ENCODE measurements around the gene FMO4. TPM values are rescaled to one million over a fixed set of nuclear protein-coding genes. Genes with fewer than 3 reads are reported as not detected.

The FMO4 gene
- total and polyA plus RNA-seq, 2 experiments from 2014 or later: 3.1 to 3.4 TPM

DNA sequence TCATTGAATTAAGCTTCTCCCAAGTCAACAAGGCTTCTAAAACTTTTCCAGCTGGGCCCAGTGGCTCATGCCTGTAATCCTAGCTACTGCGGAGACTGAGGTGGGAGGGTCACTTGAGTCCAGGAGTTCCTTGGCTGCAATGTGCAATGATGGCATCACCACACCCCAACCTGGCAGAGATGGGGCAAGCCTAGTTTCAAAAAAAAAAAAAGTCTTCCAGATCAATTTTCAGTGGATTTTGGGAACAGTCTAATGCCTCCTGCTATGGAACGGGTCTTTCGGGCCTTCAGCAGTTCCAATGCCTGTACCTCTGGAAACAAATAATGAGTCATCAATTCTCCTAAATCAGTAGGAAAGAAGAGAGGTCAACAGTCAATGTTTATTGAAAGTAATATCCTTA is 38.0 kb downstream of the FMO4 start:
- Histone ChIP-seq H4K20me1 (replicated peaks; ENCODE audit: insufficient read depth) (no peaks in the 10 kb centered on the region), H3K9me2 (ENCODE audit: insufficient read depth) (0 out of 2 replicates have a peak, but pooled peaks cover 7% of the 10 kb centered on the region), H3K27ac (ENCODE audit: low read depth) (no peak overlapping the region), H3K4me3 (no peak overlapping the region), H2AFZ (no peak overlapping the region), H3K36me3 (ENCODE audit: insufficient read depth) (no peaks in the 10 kb centered on the region), H3K4me1 (ENCODE audit: insufficient read depth) (no peaks in the 10 kb centered on the region), H3K79me2 (replicated peaks; ENCODE audit: insufficient read depth) (no peaks in the 10 kb centered on the region), H3F3A (replicated peaks; ENCODE audit: low read depth) (no peaks in the 10 kb centered on the region), H3K27me3 (ENCODE audit: insufficient read depth) (no peaks in the 10 kb centered on the region), H3K4me2 (no peak overlapping the region)
- Mint-ChIP-seq H3K4me3 (no peak overlapping the region), H3K27me3 (ENCODE audit: insufficient read depth, low read depth, poor library complexity) (peaks cover 2% of the 10 kb centered on the region), H3K36me3 (ENCODE audit: low read depth) (0 out of 3 replicates have a peak, but pooled peaks cover 1% of the 10 kb centered on the region), H3K9me3 (no peaks in the 10 kb centered on the region), H3K27ac (no peak overlapping the region), H3K4me1 (peaks cover 7% of the 10 kb centered on the region; the same call in 2 of the 3 replicates)
- no peak for DNase-seq (ENCODE audit: low spot score)
- TF ChIP-seq ZNF114 (CRISPR knock-in tag; IDR thresholded peaks at IDR 0.05) (no peak), NANOG (IDR thresholded peaks at IDR 0.05; ENCODE audit: borderline replicate concordance) (no peak), JUNB (IDR thresholded peaks at IDR 0.05; ENCODE audit: unreplicated experiment) (no peak), EZH2 (IDR thresholded peaks at IDR 0.05; ENCODE audit: low read depth, unreplicated experiment) (no peak), EZH2phosphoT487 (IDR thresholded peaks at IDR 0.05; ENCODE audit: unreplicated experiment) (no peak)
- TF ChIP-seq, protein P1, sequence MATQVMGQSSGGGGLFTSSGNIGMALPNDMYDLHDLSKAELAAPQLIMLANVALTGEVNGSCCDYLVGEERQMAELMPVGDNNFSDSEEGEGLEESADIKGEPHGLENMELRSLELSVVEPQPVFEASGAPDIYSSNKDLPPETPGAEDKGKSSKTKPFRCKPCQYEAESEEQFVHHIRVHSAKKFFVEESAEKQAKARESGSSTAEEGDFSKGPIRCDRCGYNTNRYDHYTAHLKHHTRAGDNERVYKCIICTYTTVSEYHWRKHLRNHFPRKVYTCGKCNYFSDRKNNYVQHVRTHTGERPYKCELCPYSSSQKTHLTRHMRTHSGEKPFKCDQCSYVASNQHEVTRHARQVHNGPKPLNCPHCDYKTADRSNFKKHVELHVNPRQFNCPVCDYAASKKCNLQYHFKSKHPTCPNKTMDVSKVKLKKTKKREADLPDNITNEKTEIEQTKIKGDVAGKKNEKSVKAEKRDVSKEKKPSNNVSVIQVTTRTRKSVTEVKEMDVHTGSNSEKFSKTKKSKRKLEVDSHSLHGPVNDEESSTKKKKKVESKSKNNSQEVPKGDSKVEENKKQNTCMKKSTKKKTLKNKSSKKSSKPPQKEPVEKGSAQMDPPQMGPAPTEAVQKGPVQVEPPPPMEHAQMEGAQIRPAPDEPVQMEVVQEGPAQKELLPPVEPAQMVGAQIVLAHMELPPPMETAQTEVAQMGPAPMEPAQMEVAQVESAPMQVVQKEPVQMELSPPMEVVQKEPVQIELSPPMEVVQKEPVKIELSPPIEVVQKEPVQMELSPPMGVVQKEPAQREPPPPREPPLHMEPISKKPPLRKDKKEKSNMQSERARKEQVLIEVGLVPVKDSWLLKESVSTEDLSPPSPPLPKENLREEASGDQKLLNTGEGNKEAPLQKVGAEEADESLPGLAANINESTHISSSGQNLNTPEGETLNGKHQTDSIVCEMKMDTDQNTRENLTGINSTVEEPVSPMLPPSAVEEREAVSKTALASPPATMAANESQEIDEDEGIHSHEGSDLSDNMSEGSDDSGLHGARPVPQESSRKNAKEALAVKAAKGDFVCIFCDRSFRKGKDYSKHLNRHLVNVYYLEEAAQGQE (IDR thresholded peaks at IDR 0.05; ENCODE audit: unreplicated experiment): no peak
- TF ChIP-seq, protein P2, sequence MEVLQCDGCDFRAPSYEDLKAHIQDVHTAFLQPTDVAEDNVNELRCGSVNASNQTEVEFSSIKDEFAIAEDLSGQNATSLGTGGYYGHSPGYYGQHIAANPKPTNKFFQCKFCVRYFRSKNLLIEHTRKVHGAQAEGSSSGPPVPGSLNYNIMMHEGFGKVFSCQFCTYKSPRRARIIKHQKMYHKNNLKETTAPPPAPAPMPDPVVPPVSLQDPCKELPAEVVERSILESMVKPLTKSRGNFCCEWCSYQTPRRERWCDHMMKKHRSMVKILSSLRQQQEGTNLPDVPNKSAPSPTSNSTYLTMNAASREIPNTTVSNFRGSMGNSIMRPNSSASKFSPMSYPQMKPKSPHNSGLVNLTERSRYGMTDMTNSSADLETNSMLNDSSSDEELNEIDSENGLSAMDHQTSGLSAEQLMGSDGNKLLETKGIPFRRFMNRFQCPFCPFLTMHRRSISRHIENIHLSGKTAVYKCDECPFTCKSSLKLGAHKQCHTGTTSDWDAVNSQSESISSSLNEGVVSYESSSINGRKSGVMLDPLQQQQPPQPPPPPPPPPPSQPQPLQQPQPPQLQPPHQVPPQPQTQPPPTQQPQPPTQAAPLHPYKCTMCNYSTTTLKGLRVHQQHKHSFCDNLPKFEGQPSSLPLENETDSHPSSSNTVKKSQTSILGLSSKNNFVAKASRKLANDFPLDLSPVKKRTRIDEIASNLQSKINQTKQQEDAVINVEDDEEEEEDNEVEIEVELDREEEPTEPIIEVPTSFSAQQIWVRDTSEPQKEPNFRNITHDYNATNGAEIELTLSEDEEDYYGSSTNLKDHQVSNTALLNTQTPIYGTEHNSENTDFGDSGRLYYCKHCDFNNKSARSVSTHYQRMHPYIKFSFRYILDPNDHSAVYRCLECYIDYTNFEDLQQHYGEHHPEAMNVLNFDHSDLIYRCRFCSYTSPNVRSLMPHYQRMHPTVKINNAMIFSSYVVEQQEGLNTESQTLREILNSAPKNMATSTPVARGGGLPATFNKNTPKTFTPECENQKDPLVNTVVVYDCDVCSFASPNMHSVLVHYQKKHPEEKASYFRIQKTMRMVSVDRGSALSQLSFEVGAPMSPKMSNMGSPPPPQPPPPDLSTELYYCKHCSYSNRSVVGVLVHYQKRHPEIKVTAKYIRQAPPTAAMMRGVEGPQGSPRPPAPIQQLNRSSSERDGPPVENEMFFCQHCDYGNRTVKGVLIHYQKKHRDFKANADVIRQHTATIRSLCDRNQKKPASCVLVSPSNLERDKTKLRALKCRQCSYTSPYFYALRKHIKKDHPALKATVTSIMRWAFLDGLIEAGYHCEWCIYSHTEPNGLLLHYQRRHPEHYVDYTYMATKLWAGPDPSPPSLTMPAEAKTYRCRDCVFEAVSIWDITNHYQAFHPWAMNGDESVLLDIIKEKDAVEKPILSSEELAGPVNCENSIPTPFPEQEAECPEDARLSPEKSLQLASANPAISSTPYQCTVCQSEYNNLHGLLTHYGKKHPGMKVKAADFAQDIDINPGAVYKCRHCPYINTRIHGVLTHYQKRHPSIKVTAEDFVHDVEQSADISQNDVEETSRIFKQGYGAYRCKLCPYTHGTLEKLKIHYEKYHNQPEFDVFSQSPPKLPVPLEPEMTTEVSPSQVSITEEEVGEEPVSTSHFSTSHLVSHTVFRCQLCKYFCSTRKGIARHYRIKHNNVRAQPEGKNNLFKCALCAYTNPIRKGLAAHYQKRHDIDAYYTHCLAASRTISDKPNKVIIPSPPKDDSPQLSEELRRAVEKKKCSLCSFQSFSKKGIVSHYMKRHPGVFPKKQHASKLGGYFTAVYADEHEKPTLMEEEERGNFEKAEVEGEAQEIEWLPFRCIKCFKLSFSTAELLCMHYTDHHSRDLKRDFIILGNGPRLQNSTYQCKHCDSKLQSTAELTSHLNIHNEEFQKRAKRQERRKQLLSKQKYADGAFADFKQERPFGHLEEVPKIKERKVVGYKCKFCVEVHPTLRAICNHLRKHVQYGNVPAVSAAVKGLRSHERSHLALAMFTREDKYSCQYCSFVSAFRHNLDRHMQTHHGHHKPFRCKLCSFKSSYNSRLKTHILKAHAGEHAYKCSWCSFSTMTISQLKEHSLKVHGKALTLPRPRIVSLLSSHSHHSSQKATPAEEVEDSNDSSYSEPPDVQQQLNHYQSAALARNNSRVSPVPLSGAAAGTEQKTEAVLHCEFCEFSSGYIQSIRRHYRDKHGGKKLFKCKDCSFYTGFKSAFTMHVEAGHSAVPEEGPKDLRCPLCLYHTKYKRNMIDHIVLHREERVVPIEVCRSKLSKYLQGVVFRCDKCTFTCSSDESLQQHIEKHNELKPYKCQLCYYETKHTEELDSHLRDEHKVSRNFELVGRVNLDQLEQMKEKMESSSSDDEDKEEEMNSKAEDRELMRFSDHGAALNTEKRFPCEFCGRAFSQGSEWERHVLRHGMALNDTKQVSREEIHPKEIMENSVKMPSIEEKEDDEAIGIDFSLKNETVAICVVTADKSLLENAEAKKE (CRISPR knock-in tag; IDR thresholded peaks at IDR 0.05): no peak
- TF ChIP-seq, protein P3, sequence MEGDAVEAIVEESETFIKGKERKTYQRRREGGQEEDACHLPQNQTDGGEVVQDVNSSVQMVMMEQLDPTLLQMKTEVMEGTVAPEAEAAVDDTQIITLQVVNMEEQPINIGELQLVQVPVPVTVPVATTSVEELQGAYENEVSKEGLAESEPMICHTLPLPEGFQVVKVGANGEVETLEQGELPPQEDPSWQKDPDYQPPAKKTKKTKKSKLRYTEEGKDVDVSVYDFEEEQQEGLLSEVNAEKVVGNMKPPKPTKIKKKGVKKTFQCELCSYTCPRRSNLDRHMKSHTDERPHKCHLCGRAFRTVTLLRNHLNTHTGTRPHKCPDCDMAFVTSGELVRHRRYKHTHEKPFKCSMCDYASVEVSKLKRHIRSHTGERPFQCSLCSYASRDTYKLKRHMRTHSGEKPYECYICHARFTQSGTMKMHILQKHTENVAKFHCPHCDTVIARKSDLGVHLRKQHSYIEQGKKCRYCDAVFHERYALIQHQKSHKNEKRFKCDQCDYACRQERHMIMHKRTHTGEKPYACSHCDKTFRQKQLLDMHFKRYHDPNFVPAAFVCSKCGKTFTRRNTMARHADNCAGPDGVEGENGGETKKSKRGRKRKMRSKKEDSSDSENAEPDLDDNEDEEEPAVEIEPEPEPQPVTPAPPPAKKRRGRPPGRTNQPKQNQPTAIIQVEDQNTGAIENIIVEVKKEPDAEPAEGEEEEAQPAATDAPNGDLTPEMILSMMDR (conservative IDR thresholded peaks at IDR 0.05; ENCODE audit: low read depth in 2 of 2): no peak
- TF ChIP-seq, protein P4, sequence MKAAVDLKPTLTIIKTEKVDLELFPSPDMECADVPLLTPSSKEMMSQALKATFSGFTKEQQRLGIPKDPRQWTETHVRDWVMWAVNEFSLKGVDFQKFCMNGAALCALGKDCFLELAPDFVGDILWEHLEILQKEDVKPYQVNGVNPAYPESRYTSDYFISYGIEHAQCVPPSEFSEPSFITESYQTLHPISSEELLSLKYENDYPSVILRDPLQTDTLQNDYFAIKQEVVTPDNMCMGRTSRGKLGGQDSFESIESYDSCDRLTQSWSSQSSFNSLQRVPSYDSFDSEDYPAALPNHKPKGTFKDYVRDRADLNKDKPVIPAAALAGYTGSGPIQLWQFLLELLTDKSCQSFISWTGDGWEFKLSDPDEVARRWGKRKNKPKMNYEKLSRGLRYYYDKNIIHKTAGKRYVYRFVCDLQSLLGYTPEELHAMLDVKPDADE (IDR thresholded peaks at IDR 0.05): no peak
- ATAC-seq: no peak

Measured in GM23338 (cell line).